HG02973 (cell line): ENCODE results near the gene ZFP91.

Source experiments
- ATAC-seq: cut with Tn5 transposase; IDR thresholded peaks from one replicate; pipeline ENCODE4 v1.9.1; 2021; ENCODE audit warnings: moderate library complexity; ENCODE audit not compliant: unreplicated experiment

Gene ZFP91

DNA sequence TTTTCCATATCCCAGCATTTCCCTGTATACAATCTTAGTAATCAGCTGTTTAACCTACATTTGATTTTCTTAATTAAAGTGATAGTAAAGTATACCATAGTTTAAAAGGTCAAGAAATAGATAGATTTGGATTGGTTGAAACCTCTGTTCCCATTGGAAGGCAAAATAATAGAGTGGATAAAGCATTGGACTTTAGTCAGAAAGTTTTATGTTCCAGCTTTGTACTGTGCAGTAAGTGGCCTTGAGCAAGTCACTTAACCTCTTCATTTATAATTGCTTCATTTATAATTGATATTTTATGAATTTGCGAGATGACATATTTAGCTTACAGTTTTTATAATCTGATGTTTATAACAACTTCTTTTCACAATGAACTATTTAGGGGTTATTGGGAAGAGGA lies 3.6 kb downstream of the ZFP91 start:
- no peak for ATAC-seq

DNA sequence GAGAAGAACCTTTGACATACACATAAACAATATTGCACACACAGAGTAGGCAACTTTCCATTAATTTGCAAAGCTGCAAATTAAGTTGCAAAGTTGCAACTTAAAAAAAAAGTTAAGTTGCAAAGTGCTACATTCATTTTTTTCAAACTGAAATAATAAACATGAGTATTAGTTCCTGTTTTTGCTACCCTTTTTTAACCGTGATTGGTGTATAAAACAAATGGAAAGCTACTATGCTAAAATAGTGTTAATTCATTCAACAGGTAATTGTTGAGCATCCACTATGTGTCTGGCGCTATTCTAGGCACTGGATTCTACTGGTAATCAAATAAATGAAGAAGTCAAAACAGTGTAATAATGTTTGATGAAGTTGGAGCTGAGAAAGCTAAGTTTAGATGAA lies 8.1 kb downstream of the ZFP91 start:
- no peak for ATAC-seq

DNA sequence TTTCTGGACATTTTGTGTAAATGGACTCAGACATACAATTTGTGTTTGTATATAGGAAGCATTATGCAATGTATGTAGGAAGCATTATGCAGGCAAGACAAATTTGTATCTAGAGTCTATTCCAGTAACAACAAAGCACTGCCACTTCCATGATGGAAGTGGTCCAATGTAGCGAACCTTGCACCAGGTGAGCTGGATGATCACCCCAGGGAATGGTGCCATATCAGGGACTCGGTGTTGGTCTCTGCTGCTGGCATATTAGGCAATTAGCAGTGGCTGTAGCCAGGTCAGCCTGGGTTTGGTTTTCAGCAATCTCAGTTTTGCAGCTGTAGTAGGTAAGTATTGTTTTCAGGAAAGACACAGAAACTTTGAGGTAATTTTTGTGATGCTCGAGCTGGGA lies 12.8 kb downstream of the ZFP91 start:
- no peak for ATAC-seq

DNA sequence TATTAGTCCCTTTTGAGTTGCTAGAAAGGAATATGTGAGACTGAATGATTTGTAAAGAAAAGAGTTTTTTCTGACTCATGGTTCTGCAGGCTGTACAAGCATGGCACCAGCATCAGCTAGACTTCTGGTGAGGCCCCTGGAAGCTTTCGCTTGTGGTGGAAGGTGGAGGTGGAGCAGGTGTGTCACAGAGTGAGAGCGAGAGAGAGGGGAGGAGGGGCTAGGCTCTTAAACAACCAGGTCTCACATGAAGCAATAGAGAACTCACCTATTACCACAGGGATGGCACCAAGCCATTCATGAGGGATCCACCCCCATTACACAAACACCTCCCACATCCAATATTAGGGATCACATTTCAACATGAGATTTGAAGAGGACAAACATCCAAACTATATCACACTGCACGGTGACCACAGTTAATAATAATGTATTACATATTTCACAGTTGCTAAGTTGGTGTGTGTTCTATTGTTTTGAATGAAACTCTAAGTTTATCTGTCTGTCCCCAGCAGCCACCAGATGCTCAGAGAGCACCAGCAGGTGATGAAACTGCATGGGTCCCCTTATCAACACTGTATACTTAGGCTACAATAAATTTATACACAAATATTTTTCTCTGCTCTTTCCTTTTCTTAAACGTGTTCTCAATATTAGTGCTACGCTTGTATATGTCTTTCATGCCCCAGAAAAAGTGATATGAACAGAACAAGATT lies 14.1 kb downstream of the ZFP91 start:
- no peak for ATAC-seq

DNA sequence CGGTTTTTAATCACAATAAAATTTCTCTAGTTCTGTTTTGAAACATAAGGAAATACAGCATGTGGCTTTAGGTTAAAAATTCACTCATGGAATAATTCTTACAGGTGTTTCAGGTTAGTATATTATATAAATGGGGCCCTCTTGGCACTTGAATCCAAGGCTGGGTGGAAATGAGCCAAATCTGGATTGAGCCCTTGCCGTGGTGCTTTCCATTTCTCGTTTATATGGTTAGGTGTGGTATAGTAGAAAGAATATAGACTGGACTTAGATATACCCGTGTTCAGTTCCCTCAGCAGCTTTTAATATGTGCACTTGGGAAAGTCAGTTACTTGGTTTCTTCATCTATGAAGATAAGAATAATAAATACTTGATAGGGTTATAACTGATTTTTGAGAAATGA lies 16.0 kb downstream of the ZFP91 start:
- ATAC-seq, result no peak

DNA sequence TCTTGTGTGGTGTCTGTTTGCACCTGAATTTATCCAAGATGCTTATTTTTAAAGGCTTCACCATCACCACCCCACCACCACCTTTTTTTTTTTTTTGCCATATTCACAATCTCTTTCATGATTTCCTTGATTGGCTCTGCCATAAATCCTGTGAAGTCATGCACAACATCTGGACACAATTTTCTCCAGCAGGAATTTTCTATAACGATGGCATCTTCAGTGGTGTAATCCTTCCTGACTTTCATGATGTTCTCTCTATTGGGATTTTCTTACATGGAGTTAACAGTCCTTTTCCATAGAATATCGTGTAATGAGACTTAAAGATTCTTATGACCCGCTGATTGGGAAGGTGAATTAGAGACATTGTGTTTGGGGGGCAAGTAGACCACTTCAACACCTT lies 17.8 kb downstream of the ZFP91 start:
- no peak for ATAC-seq

DNA sequence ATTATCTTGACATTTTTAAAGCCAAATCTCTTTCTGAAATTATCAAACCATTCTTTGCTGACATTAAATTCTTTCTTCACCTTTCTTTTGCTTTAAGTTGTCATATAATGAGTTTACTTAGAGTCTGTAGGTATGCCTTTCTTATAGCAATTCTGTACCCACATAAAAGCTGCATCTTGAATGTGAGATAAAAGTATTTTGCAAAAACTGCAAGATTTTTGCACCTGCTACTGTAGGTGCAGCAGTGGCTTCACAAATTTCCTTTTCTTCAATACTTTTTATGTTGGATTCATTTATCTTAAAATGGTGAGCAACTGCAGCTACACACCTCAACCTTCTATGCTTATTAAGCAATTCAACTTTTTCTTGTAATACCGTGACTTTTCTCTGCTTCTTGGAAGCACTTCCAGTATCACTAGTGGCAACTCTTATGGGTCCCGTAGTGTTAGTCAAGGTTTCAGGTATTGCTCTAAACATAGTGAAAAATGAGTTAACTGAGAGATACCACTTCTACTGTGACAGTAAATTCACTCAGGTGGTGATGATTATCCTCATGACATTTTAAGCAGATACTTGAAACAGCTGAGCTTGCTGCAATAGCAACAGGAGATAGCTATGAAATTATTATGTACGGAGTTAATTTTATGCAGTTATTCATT lies 18.8 kb downstream of the ZFP91 start:
- no peak for ATAC-seq

DNA sequence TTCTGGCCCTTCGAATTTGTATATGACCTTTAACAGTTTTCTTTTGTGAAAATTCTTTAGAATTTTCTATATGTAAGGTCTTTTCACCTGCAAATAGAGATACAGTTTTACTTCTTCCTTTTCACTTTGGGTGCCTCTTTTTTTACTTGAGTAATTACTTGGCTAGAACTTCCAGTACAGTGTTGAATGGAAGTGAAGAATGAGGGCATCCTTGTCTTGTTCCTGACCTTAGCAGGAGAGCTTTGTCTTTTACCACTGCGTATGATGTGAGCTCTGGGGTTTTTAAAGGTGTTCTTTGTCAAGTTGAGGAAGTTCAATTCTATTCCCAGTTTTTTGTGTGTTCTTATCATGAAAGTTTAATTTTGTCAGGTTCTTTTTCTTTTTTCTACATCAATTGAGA lies 21.6 kb downstream of the ZFP91 start:
- no peak for ATAC-seq

DNA sequence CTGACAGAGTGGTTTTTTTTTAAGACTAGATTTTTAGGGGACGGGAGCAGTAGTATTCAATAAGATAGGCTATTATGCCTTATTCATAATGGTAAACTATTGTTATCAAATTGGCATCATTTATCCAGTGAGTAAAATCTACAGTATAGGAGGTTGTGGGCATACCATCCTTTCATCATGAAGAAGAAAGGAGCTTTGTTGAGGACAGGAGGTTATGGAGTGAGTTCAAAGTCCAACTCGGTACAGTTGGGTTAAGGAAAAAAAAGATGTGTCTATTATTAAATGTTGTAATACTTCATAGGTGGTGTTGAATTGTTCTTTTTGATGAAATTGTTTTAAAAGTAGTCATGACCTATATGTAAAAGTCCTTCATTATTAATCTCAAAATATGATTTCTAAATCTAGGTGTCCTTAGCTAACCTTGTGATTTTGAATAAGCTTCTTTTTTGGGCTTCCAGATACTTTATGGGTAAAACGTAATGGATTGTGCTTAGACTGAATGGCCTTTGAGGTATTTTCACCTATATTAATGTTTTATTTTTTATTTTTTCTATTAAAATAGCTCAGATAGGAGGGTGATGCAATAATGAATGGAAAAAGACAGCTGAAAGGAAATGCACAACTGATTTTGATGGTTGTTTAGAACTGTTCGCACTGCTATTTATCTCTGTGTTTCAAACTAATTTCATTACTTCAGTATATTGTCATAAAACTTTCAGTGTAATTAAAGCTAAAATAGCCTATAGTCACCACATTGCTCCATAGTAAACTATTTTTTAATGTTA lies 28.3 kb downstream of the ZFP91 start:
- ATAC-seq, result no peak

DNA sequence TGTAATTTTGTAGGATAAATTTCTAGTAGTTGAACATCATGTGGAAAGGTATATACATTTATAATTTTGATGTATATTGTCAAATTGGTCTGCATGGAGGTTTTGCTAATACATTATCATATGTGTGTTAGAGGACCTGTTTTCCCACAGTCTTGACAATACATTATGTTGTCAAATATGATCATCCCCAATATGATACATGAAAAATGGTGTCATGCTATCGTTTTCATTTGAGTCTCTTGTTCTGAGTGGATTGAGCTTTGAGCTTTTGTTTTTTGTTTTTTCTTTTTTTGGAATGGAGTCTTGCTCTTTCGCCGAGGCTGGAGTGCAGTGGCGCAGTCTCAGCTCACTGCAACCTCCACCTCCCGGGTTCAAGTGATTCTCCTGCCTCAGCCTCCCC lies 29.5 kb downstream of the ZFP91 start:
- ATAC-seq, result no peak

DNA sequence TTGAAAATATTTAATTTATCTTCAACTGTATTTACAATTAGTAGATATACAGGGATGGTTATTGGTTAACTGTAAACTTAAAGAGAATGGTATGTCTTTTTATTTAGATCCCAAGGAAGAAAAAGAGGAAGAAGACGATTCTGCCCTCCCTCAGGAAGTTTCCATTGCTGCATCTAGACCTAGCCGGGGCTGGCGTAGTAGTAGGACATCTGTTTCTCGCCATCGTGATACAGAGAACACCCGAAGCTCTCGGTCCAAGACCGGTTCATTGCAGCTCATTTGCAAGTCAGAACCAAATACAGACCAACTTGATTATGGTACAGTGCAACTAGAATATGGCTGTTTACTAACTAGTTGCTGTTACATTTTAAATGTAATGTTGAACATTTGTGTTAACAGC lies 30.9 kb downstream of the ZFP91 start:
- ATAC-seq, result no peak

DNA sequence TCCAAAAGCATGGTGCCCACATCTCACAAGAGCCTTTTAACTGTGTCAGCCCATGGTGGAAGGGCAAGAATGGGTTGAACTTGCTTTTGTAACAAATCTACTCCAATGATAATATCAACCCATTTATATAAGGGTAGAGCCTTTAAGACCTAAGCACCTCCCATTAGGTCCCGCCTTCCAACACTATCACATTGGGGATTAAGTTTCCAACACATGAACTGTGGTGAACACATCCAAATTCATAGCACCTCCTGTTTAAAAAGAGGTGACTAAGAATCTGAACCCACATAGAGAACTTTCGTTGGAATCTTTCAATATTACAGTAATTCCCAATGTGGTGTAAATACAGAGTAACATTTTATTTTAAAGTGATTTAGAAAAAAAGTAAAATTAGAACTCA lies 34.4 kb downstream of the ZFP91 start:
- ATAC-seq, result no peak

DNA sequence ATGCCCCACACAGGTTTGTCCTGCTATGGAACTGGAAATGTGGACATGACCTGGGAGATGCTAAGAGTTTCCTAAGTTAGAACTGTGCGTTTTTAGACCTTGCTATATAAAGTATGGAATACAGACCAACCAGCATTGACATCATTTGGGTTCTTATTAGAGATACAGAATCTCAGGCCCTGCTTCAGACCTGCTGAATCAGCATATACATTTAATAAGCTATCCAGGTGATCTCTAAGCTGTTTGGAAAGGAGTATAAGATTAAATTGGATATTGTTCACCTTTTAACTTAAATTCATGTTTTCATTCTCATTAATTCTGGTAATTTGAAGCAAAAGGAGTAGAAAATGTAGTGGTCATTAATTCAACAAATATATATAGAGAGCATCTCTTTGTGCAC lies 36.7 kb downstream of the ZFP91 start:
- no peak for ATAC-seq

DNA sequence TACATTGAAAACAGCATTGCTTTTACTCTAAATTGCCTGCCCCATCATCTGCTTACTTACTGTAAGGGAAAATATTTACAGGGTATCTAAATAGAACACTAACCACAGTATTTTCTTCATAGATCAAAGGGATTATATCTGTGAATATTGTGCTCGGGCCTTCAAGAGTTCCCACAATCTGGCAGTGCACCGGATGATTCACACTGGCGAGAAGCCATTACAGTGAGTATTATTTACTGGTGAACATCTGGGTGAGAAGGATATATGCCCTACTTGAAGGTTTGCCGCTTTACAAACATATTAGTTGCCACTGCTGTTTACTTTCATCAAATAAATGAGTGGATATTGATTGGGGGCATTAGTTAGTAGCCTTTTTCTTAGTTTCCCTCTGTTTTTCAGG lies 37.7 kb downstream of the ZFP91 start:
- no peak for ATAC-seq

DNA sequence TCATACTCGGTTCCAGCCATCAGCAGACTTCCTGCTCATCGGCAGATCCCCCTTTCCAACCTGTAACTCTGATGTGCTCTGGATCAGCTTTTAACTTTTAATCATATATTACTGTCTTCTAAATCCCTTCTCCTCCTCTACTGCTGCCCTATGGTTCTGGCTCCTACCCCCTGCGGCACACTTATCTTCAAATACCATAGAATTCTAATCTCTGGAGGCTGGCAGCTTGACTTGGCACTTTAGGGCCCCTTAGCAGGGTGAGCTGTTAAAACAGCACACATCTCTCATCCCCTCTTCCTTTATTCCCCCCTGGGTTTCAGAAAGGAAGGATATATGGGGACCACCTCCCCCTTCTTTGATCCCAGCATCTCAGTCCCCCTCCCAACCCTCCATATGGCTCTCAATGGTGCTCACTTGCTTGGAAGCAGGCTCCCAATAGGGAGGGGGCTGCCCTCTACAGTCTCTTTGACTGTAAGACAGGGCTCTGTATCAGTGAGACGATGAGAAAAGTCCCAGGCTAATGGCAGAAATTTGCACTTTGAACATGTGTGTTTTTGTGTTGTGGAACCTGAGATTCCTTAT lies 39.2 kb downstream of the ZFP91 start:
- no peak for ATAC-seq

DNA sequence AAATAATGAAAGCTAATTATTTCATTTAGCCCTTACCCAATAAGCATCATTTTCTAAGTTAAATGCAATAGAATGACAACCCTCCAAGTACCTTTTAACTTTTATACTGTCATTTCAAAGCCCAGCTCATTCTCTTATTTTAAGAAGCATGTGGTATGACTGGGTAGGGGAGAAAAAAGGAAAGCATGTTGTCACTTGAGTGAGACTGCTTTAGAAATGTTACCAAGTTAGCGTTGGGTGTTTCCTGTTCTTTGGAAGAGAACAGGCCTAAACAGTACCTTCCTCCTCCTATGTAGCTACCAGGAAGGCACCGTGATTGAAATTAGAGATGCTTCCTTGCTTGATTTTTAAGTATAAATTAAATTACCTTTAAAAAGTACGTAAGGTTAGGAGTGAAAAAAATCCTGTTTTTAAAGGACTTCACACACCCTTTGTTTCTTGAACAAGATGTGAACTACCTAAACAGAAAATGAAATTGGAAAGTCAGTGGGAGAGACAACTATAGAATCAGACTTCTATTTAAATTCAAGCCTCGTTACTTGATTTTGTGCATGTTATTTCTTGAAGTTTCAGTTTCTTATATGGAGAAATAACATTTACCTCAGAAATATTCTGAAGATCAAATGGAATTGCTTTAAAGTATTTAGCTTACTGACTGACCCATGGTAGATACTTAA lies 42.9 kb downstream of the ZFP91 start:
- ATAC-seq, result no peak

DNA sequence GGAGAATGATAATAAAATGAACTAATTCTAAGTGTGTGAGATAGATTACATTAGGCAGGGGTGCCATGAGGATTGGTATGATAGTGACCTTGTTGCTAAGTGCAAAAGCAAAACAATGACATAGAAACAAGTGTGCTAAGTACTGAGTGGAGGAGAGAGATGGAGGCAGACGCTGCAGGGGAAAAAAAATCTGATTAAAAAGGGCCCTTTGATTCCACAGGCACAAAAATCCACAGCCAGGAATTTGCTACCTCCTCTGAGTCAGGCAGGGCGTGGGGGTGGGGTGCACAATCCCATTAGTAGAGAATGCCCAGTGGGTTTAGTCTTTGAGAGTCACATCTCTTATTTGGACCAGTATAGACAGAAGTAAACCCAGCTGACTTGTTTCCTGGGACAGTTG lies 43.5 kb downstream of the ZFP91 start, which contains the start of gene CNTF:
Gene CNTF (plus strand): TSS at position 322 of the 400 bp plus-strand sequence. CDS start 88 bp downstream, outside the sequence.
- no peak for ATAC-seq

DNA sequence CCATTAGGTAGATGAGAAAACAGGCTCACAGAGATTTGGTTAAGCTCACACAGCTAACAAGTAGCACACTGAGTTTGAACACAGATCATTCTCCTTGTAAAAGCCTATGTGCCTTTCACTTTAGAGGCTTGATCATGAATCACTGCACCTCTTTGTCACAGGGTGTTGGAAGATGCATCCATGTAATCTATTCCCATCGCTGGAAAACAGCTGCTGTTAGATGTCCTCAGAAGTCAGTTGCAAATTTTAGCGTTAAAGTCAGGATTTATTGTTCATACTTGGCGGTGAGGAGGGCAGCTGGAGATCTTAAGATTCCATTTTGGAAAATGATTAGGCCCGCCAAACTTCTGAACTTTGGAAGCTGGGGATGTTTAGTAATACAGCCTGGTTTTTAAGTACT lies 46.2 kb downstream of the ZFP91 start:
- no peak for ATAC-seq

DNA sequence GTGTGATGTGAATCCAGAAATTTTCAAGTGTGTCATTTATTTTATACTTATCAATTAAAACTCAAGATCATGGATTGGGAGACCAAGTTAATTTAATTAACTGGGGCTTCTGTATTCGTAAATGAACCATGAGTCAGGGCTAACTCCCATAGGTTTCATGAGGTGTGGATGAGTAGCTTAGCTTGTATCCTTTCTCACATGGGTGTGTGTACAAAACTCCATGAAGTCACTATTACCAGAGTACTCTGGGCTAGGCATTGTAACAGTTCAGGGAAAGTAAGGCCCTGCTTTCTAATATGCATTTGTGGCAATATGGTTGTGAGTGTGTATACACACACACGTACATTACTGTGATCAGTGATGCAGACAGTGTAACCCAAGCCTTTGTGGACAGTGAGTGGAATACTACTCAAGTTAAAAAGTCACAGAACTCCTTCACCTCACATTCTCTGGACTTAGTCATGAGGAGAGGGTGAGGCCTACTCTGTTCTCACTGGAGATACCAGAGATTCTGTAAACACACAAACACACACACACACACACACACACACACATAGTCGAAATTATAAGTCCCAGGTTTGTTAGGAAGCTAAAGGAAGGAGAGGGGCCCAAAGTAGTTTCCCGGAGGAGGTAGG lies 47.1 kb downstream of the ZFP91 start:
- no peak for ATAC-seq

DNA sequence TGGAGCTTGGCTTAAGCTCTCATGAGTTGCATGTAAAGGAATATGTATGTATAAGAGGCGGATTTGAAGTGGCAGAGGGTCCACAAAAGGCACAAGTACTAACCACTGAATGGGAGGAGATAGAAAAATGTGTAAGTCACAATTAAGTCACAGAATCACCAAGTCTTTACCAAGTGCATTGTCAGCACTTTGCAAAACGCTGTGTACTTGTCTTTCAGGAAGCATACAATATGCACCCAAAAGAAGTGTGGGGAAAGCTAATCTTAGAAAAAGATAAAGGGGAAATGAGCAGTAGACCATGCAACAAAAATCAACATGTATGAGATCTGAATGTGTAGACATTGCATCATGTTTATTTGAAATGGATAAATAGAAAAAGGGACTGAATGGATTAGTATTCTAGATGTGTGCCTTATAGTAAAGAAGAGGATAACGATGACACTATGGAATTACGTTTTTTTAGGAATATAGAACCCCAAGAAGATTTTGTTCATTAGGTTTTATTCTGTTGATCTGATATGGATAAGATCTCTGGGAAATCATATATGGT lies 48.1 kb downstream of the ZFP91 start:
- ATAC-seq, result no peak
